Limb (tissue), 2 donors: ENCODE results near the gene SCARB1.

ENCODE experiments used
- DNase-seq, 2 donors: peaks; one replicate each; pipeline ENCODE4 v3.0.0-alpha.2; 2016; ENCODE audit errors: extremely low spot score in 2 of 2

Gene SCARB1

GRCh38 chr12:124732275-124733075, 131.2 kb downstream of the SCARB1 start:
- no peak for DNase-seq

DNA sequence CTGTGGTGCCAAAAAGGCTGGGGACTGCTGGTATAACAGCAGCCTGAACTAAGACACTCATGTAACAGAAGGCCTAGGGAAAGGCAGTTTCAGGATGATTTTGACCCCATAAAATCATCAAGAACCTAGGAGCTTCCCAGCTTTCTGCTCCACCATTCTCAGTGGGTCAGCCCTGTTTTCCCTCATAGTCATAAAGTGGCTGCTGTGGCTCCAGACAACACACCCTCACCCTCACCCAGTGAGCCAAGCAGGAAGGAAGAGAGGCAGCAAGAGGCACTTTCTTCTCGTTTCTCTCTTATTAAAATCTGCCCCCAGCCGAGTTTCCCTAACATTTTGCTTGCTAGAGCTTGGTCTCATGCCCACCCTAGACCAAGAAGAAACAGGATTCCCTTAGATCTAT, 131.8 kb downstream of the SCARB1 start:
- no peak for DNase-seq

DNA sequence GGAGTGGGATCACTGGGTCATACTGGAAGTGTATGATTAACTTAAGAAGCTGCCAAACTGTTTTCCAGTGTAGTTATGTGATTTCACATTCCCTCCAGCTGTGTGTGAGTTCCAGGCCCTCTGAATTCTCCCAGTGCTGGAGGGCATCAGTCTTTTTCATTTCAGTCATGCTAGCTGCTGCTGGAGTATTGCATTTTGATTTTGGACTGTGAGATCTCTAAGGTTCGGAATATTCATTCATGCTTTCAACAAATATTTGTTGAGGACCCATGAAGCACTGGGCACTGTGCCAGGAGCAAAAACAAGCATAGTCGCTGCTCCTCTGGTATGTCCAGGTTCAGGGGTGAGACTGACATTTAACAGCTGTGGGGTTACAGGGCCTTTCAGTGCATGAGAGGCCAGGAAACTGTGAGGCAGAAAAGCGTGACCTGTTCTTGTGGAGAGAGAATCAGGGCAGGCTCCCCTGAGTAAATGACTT, 133.2 kb downstream of the SCARB1 start:
- no peak for DNase-seq

- DNase-seq: no peak
Measured at GRCh38 chr12:124727922-124728321, 135.7 kb downstream of the SCARB1 start.

DNA sequence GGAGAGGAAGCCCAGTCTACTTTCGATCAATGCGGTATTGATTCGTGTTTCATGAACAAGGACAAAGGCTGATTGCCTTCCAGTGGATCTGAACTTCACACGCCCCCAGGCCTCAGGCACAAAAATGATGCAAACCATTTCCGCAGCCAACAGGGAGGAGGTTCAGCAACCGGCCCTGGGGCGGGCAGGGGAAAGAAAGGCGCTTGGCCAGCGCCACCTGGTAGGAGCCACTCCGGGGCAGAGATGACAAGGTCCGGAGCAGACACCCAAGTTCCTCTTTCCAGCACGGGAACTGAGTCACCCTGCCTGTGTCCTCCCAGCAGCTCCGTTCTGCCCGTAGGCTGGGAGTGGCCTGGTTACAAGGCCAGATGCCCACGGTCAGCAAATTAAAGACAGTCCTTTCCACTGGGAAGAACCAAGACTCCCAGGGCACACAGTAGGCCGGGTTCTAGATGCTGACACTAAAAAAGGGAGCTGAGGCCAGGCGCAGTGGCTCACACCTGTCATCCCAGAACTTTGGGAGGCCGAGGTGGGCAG, 136.3 kb downstream of the SCARB1 start:
- DNase-seq: no peak
